VCaP (cell line): ENCODE results near the gene ITPRID1.

Source experiments
- H3K27ac ChIP-seq: fragments of 450-650 bp; 2 replicates; pipeline ENCODE4 v1.5.1; 2017
- CTCF ChIP-seq: fragments of 450-650 bp; conservative IDR thresholded peaks from 2 replicates; pipeline ENCODE4 v1.5.1; 2017; ENCODE audit warnings: mild to moderate bottlenecking, moderate library complexity

The ITPRID1 gene

GRCh38 chr7:31633894-31634494 lies 120.1 kb downstream of the ITPRID1 start:
- no peak overlapping the region for H3K27ac ChIP-seq
- TF ChIP-seq CTCF = peak; percentile 90

GRCh38 chr7:31640381-31640780 lies 126.5 kb downstream of the ITPRID1 start:
- no peak overlapping the region for H3K27ac ChIP-seq
- no peak for TF ChIP-seq CTCF

- no peak for TF ChIP-seq CTCF
- H3K27ac ChIP-seq = no peak overlapping the region
Measured at GRCh38 chr7:31642681-31643115, 128.8 kb downstream of the ITPRID1 start.

- no peak for TF ChIP-seq CTCF
- H3K27ac ChIP-seq = no peak overlapping the region
Measured at GRCh38 chr7:31646942-31647341, 133.1 kb downstream of the ITPRID1 start.

GRCh38 chr7:31647511-31647910 lies 133.6 kb downstream of the ITPRID1 start:
- no peak overlapping the region for H3K27ac ChIP-seq

GRCh38 chr7:31648288-31648687 lies 134.4 kb downstream of the ITPRID1 start:
- H3K27ac ChIP-seq = no peak overlapping the region
- peak; percentile 44 for TF ChIP-seq CTCF

More at GRCh38 chr7:31647511-31647910, 133.6 kb downstream of the ITPRID1 start:
- TF ChIP-seq CTCF = no peak

- TF ChIP-seq CTCF = no peak
- H3K27ac ChIP-seq = no peak overlapping the region
Measured at GRCh38 chr7:31648880-31649279, 135.0 kb downstream of the ITPRID1 start.
